HepG2 (cell line): ENCODE data around the gene KBTBD2. TPM values are rescaled to one million over a fixed set of nuclear protein-coding genes. Genes with fewer than 3 reads are reported as not detected.
A peak's percentile ranks its signal among the peaks of the same experiment; 100 is the strongest.

Source experiments
- ATAC-seq: fragments of 200-7000 bp; cut with Tn5 transposase; 3 replicates; pipeline ENCODE4 v1.9.1; 2020; ENCODE audit warnings: mild to moderate bottlenecking, moderate library complexity
- BruUV-seq: library from RNA; stranded (reverse); fragments of 400-500 nt; replicated peaks from 2 replicates; lab custom pipeline; 2021; lab: Mats Ljungman, UMichigan
- CTCF ChIA-PET: fragments of 300-600 bp; formaldehyde crosslinking; extraction: SDS; loops from one replicate; lab custom pipeline; 2021; ENCODE audit warnings: low total read pairs, inconsistent platforms, low intra/inter-chr PET ratio; lab: Yijun Ruan, JAX
- POLR2A ChIA-PET: fragments of 350-600 bp; sonication (Branson Sonifier 250); formaldehyde crosslinking; loops from one replicate; lab custom pipeline; 2020; ENCODE audit warnings: antibody characterized with exemption, inconsistent platforms; lab: Yijun Ruan, JAX
- DNase-seq: peaks from one replicate; pipeline ENCODE4 v3.0.0-alpha.2; 2015; ENCODE audit warnings: low spot score
- FAIRE-seq: peaks from 3 replicates; lab custom pipeline; 2011; peaks lifted over from hg19 to GRCh38; lab: Jason Lieb, UNC
- H2AFZ ChIP-seq: one replicate; pipeline ENCODE4 v1.6.1; 2011; ENCODE audit warnings: low read length, inconsistent platforms
- H3K27ac ChIP-seq: fragments of 300-600 bp; 3 replicates; pipeline ENCODE4 v1.8.0; 2011; ENCODE audit warnings: mixed run types, mild to moderate bottlenecking, mixed read lengths, low read length, inconsistent platforms; ENCODE audit not compliant: insufficient read depth; ENCODE audit errors: extremely low read length
- H3K27me3 ChIP-seq, 2 experiments: fragments of 200-600 bp in 1 of 2; 2 replicates in 1 of 2; 3 replicates in 1 of 2; pipeline versions ENCODE4 v1.6.0 to v1.8.0; 2011; ENCODE audit warnings: low read length in 2 of 2, mild to moderate bottlenecking in 2 of 2, moderate library complexity in 2 of 2, inconsistent platforms in 1 of 2; ENCODE audit not compliant: insufficient read depth in 2 of 2, control insufficient read depth in 1 of 2
- H3K36me3 ChIP-seq, 2 experiments: fragments of 200-600 bp in 1 of 2; replicated peaks in 1 of 2; 2 replicates in 1 of 2; 3 replicates in 1 of 2; pipeline versions ENCODE4 v1.5.1 to v1.8.0; 2011; ENCODE audit warnings: low read length in 2 of 2, inconsistent platforms in 1 of 2; ENCODE audit not compliant: insufficient read depth in 2 of 2, control insufficient read depth in 1 of 2
- H3K4me1 ChIP-seq: 2 replicates; pipeline ENCODE4 v1.5.1; 2012; ENCODE audit warnings: low read length, inconsistent platforms; ENCODE audit not compliant: insufficient read depth
- H3K4me2 ChIP-seq: 2 replicates; pipeline ENCODE4 v1.6.0; 2011; ENCODE audit warnings: low read depth, low read length, inconsistent platforms
- H3K4me3 ChIP-seq, 3 experiments: fragments of 200-600 bp in 1 of 3; sonication (generic), shearing (Covaris generic) in 1 of 3; replicated peaks in 1 of 3; 2 replicates each; pipeline ENCODE4 v1.5.1; 2011 to 2016; ENCODE audit warnings: low read length in 3 of 3, inconsistent platforms in 2 of 3, low read depth in 2 of 3, mild to moderate bottlenecking in 2 of 3, control low read depth in 1 of 3, mixed read lengths in 1 of 3; ENCODE audit not compliant: insufficient read depth in 1 of 3
- H3K79me2 ChIP-seq: one replicate; pipeline ENCODE4 v1.6.1; 2011; ENCODE audit warnings: low read length, inconsistent platforms; ENCODE audit not compliant: insufficient read depth
- H3K9ac ChIP-seq: 2 replicates; pipeline ENCODE4 v1.6.0; 2011; ENCODE audit warnings: mild to moderate bottlenecking, low read depth, low read length, inconsistent platforms; ENCODE audit not compliant: insufficient read depth
- H3K9me3 ChIP-seq: 2 replicates; pipeline ENCODE4 v1.5.1; 2012; ENCODE audit warnings: mild to moderate bottlenecking, low read length
- H4K20me1 ChIP-seq: 2 replicates; pipeline ENCODE4 v1.6.0; 2011; ENCODE audit warnings: inconsistent platforms, mild to moderate bottlenecking, low read length, moderate library complexity; ENCODE audit not compliant: insufficient read depth
- FUBP1 ChIP-seq: sonication (generic); formaldehyde crosslinking; IDR thresholded peaks from 2 replicates; pipeline ENCODE4 v1.5.1; 2020; ENCODE audit warnings: missing genetic modification reagents, mild to moderate bottlenecking, borderline replicate concordance
- IRF9 ChIP-seq: sonication (generic); formaldehyde crosslinking; IDR thresholded peaks from 2 replicates; pipeline ENCODE4 v1.8.0; 2022; ENCODE audit warnings: missing genetic modification reagents, mild to moderate bottlenecking, borderline replicate concordance
- MAZ ChIP-seq, 2 experiments: sonication (generic) in 1 of 2; formaldehyde crosslinking in 1 of 2; IDR thresholded peaks; 2 replicates each; pipeline versions ENCODE4 v1.5.0 to v1.6.1; 2012 to 2020; ENCODE audit warnings: low read depth in 2 of 2, mild to moderate bottlenecking in 2 of 2, borderline replicate concordance in 1 of 2, improper control_type of control experiment in 1 of 2, low read length in 1 of 2, missing genetic modification reagents in 1 of 2, moderate library complexity in 1 of 2
- RAD21 ChIP-seq: fragments of 450-650 bp; formaldehyde crosslinking; IDR thresholded peaks from 2 replicates; pipeline ENCODE4 v1.5.0; 2020; ENCODE audit warnings: mild to moderate bottlenecking
- RAD51 ChIP-seq: fragments of 450-650 bp; IDR thresholded peaks from 2 replicates; pipeline ENCODE4 v1.6.1; 2016; ENCODE audit warnings: borderline replicate concordance
- SALL1 ChIP-seq: sonication (generic); formaldehyde crosslinking; IDR thresholded peaks from 2 replicates; pipeline ENCODE4 v1.8.0; 2022; ENCODE audit warnings: mild to moderate bottlenecking, missing genetic modification reagents
- SMC3 ChIP-seq: IDR thresholded peaks from 2 replicates; pipeline ENCODE4 v1.6.1; 2011; ENCODE audit warnings: low read length, improper control_type of control experiment
- STAG1 ChIP-seq: sonication (generic); formaldehyde crosslinking; IDR thresholded peaks from 2 replicates; pipeline ENCODE4 v1.4.0; 2020; ENCODE audit warnings: missing genetic modification reagents
- ZBTB1 ChIP-seq: sonication (generic); formaldehyde crosslinking; IDR thresholded peaks from 2 replicates; pipeline ENCODE4 v1.4.0; 2020; ENCODE audit warnings: missing genetic modification reagents, borderline replicate concordance
- ZNF24 ChIP-seq: fragments of 450-650 bp; IDR thresholded peaks from 2 replicates; pipeline ENCODE4 v1.6.1; 2017; ENCODE audit warnings: antibody characterized with exemption, mild to moderate bottlenecking
- ZNF703 ChIP-seq: sonication (generic); formaldehyde crosslinking; IDR thresholded peaks from 2 replicates; pipeline ENCODE4 v1.5.1; 2020; ENCODE audit warnings: missing genetic modification reagents, mild to moderate bottlenecking, moderate library complexity, borderline replicate concordance
- ZNF761 ChIP-seq: sonication (generic); formaldehyde crosslinking; conservative IDR thresholded peaks from 2 replicates; pipeline ENCODE4 v1.4.0; 2020; ENCODE audit warnings: mild to moderate bottlenecking, missing genetic modification reagents
- WGBS: methylation state at CpG from one replicate; pipeline ENCODE4 v1.1.6; 2017; ENCODE audit warnings: low lambda C conversion rate; 5-methylcytosine and 5-hydroxymethylcytosine counted together
- in situ Hi-C: cut with HindIII; loops from 2 replicates; pipeline ENCODE4 v1.10.0; 2017; ENCODE audit warnings: low pct_unique_long_range_greater_than_20kb; ENCODE audit not compliant: extremely low pct_ligation_motif_present
- intact Hi-C: fragments of 100-400 bp; cut with micrococcal nuclease; formaldehyde crosslinking; loops from one replicate; pipeline ENCODE4 v1.10.0; 2022; ENCODE audit not compliant: unreplicated experiment
- polyA plus RNA-seq, 8 experiments: library from polyadenylated mRNA; depleted of rRNA in 3 of 8; stranded (reverse) in 7 of 8; unstranded in 1 of 8; fragments of >200 nt; fragmentation: Illumina TruSeq in 4 of 8; extraction: Trizol in 4 of 8; gene quantifications; 2 replicates each; pipeline versions ENCODE4 v1.2.1 to v1.2.3, GENCODE V29; 2011 to 2016; ENCODE audit warnings: low read depth in 4 of 8, missing spikeins in 1 of 8, mixed read lengths in 1 of 8; ENCODE audit not compliant: insufficient read depth in 1 of 8
- total RNA-seq, 5 experiments: library from RNA; depleted of rRNA; stranded (reverse); fragments of >200 nt; fragmentation: Illumina TruSeq; extraction: Trizol; gene quantifications; 2 replicates each; pipeline ENCODE4 v1.2.3, GENCODE V29; 2016; ENCODE audit warnings: low read depth in 1 of 5
- TF ChIP-seq, protein P1 (sequence below): sonication (generic); formaldehyde crosslinking; IDR thresholded peaks from 2 replicates; pipeline ENCODE4 v1.4.0; 2020; ENCODE audit warnings: missing genetic modification reagents
- TF ChIP-seq, protein P2 (sequence below): sonication (generic); formaldehyde crosslinking; IDR thresholded peaks from 2 replicates; pipeline ENCODE4 v1.5.0; 2020; ENCODE audit warnings: mild to moderate bottlenecking, missing genetic modification reagents, moderate library complexity

The KBTBD2 gene
- total and polyA plus RNA-seq, 2 of the 13 experiments (the other 11 are each of a cell fraction or from before 2014, with no cell fraction given), result 24.0 to 25.2 TPM

- Histone ChIP-seq H2AFZ (no peak overlapping the region), H3K9me3 (no peaks in the 10 kb centered on the region), H3K36me3 (no peaks in the 10 kb centered on the region), H3K27ac (no peak overlapping the region), H3K9ac (no peak overlapping the region), H3K79me2 (no peaks in the 10 kb centered on the region), H3K27me3 (no peaks in the 10 kb centered on the region), H3K4me3 (no peak overlapping the region), H4K20me1 (no peaks in the 10 kb centered on the region), H3K4me1 (no peaks in the 10 kb centered on the region), H3K4me2 (no peak overlapping the region)
- CTCF ChIA-PET, result interaction anchor here (0.7 kb wide), 1 partner anchor 204 kb away, joined by 3 read pairs; no protein-coding TSS in a partner anchor
- 70% methylated on average over 7 of the region's 9 CpGs for WGBS
- FAIRE-seq (peak; percentile 57), ATAC-seq (peak; percentile 98), DNase-seq (peak; percentile 52)
- POLR2A ChIA-PET, result no interaction called here
- BruUV-seq, result no TSS peak
- intact Hi-C loops (no loop called here), in situ Hi-C loops (no loop called here)
- TF ChIP-seq ZNF761 (CRISPR knock-in tag), result no peak
- no peak for TF ChIP-seq MAZ (IDR thresholded peaks at IDR 0.05; ENCODE audit: borderline replicate concordance, low read depth, low read length)
- TF ChIP-seq MAZ (CRISPR knock-in tag; IDR thresholded peaks at IDR 0.05; ENCODE audit: low read depth), result no peak
- no peak for TF ChIP-seq IRF9
- TF ChIP-seq, protein P1, sequence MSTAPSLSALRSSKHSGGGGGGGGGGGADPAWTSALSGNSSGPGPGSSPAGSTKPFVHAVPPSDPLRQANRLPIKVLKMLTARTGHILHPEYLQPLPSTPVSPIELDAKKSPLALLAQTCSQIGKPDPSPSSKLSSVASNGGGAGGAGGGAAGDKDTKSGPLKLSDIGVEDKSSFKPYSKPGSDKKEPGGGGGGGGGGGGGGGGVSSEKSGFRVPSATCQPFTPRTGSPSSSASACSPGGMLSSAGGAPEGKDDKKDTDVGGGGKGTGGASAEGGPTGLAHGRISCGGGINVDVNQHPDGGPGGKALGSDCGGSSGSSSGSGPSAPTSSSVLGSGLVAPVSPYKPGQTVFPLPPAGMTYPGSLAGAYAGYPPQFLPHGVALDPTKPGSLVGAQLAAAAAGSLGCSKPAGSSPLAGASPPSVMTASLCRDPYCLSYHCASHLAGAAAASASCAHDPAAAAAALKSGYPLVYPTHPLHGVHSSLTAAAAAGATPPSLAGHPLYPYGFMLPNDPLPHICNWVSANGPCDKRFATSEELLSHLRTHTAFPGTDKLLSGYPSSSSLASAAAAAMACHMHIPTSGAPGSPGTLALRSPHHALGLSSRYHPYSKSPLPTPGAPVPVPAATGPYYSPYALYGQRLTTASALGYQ (CRISPR knock-in tag), result no peak
- TF ChIP-seq RAD51, result no peak
- TF ChIP-seq ZNF24, result no peak
- peak; percentile 16; the same call in 1 of the 2 replicates for TF ChIP-seq SALL1
- peak; percentile 61 for TF ChIP-seq STAG1 (CRISPR knock-in tag)
- TF ChIP-seq ZNF703 (CRISPR knock-in tag), result no peak
- no peak for TF ChIP-seq ZBTB1
- TF ChIP-seq, protein P2, sequence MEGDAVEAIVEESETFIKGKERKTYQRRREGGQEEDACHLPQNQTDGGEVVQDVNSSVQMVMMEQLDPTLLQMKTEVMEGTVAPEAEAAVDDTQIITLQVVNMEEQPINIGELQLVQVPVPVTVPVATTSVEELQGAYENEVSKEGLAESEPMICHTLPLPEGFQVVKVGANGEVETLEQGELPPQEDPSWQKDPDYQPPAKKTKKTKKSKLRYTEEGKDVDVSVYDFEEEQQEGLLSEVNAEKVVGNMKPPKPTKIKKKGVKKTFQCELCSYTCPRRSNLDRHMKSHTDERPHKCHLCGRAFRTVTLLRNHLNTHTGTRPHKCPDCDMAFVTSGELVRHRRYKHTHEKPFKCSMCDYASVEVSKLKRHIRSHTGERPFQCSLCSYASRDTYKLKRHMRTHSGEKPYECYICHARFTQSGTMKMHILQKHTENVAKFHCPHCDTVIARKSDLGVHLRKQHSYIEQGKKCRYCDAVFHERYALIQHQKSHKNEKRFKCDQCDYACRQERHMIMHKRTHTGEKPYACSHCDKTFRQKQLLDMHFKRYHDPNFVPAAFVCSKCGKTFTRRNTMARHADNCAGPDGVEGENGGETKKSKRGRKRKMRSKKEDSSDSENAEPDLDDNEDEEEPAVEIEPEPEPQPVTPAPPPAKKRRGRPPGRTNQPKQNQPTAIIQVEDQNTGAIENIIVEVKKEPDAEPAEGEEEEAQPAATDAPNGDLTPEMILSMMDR (CRISPR knock-in tag), result peak; percentile 74
- 0 out of 2 replicates have a peak, but pooled peaks have one; percentile 19 for TF ChIP-seq RAD21 (CRISPR knock-in tag)
- no peak for TF ChIP-seq FUBP1 (CRISPR knock-in tag)
- TF ChIP-seq SMC3, result peak; percentile 51; the same call in 1 of the 2 replicates
These were observed 44.8 kb downstream of the KBTBD2 start for GRCh38 chr7:32846630-32847225.
